Stimulated activated naive CD8-positive, alpha-beta T cell treated with anti-CD3 and anti-CD28 coated beads, Interleukin-15, Interleukin-2, amounts not matched to agents 100 U/mL and 50 U/mL, for 24 hours (primary cell): ENCODE results near the gene EPHA6.
"Not testable (repeated sequence)": the region's sequence is repeated elsewhere in the genome, so short reads cannot be mapped to it uniquely, and the experiment has no call there.

Source experiments
- ATAC-seq: fragments of 150-1000 bp; cut with Tn5 transposase; one replicate; pipeline ENCODE4 v1.10.0; 2021
- DNase-seq: peaks from one replicate; pipeline ENCODE4 v3.0.0; 2021

EPHA6 gene

GRCh38 chr3:97470481-97470880 lies 656.1 kb downstream of the EPHA6 start:
- no peak for ATAC-seq
- DNase-seq: no peak

GRCh38 chr3:97479740-97480139 lies 665.3 kb downstream of the EPHA6 start:
- ATAC-seq: no peak
- no peak for DNase-seq

- ATAC-seq, DNase-seq: not testable (repeated sequence)
Observed at GRCh38 chr3:97480696-97481289, 666.4 kb downstream of the EPHA6 start.

- DNase-seq (no peak), ATAC-seq (peak; percentile 46)
Observed at GRCh38 chr3:97481416-97481815, 667.0 kb downstream of the EPHA6 start.

- no peak for ATAC-seq
- no peak for DNase-seq
Observed at GRCh38 chr3:97485206-97485605, 670.8 kb downstream of the EPHA6 start.

- ATAC-seq: no peak
Observed at GRCh38 chr3:97487587-97487986, 673.2 kb downstream of the EPHA6 start.

GRCh38 chr3:97488741-97489140 lies 674.3 kb downstream of the EPHA6 start:
- DNase-seq: no peak
- ATAC-seq: no peak

More at GRCh38 chr3:97487587-97487986, 673.2 kb downstream of the EPHA6 start:
- DNase-seq: no peak

- ATAC-seq (no peak), DNase-seq (no peak)
Observed at GRCh38 chr3:97495896-97496295, 681.5 kb downstream of the EPHA6 start.

- ATAC-seq: no peak
- no peak for DNase-seq
Observed at GRCh38 chr3:97497138-97497537, 682.7 kb downstream of the EPHA6 start.

GRCh38 chr3:97504463-97504862 lies 690.1 kb downstream of the EPHA6 start:
- DNase-seq (no peak), ATAC-seq (no peak)

- DNase-seq (no peak), ATAC-seq (no peak)
Observed at GRCh38 chr3:97510795-97511194, 696.4 kb downstream of the EPHA6 start.

- no peak for DNase-seq
- no peak for ATAC-seq
Observed at GRCh38 chr3:97515076-97515475, 700.7 kb downstream of the EPHA6 start.

GRCh38 chr3:97530691-97531090 lies 716.3 kb downstream of the EPHA6 start:
- ATAC-seq (no peak), DNase-seq (no peak)

GRCh38 chr3:97547573-97547972 lies 733.2 kb downstream of the EPHA6 start:
- ATAC-seq: not testable (repeated sequence)

GRCh38 chr3:97550408-97550807 lies 736.0 kb downstream of the EPHA6 start:
- no peak for ATAC-seq
- DNase-seq: no peak

More at GRCh38 chr3:97547573-97547972, 733.2 kb downstream of the EPHA6 start:
- not testable (repeated sequence) for DNase-seq

GRCh38 chr3:97552186-97552585 lies 737.8 kb downstream of the EPHA6 start:
- no peak for DNase-seq
- no peak for ATAC-seq

- no peak for ATAC-seq
- no peak for DNase-seq
Observed at GRCh38 chr3:97575742-97576141, 761.3 kb downstream of the EPHA6 start.

GRCh38 chr3:97576221-97576620 lies 761.8 kb downstream of the EPHA6 start:
- DNase-seq (no peak), ATAC-seq (no peak)

GRCh38 chr3:97579365-97579764 lies 765.0 kb downstream of the EPHA6 start:
- DNase-seq (no peak), ATAC-seq (no peak)

- DNase-seq: no peak
- no peak for ATAC-seq
Observed at GRCh38 chr3:97610626-97611025, 796.2 kb downstream of the EPHA6 start.

GRCh38 chr3:97612632-97613031 lies 798.2 kb downstream of the EPHA6 start:
- no peak for ATAC-seq
- no peak for DNase-seq

GRCh38 chr3:97613139-97613538 lies 798.7 kb downstream of the EPHA6 start:
- DNase-seq: no peak

GRCh38 chr3:97620514-97620913 lies 806.1 kb downstream of the EPHA6 start:
- ATAC-seq, DNase-seq: not testable (repeated sequence)

More at GRCh38 chr3:97613139-97613538, 798.7 kb downstream of the EPHA6 start:
- ATAC-seq: no peak

GRCh38 chr3:97636465-97636864 lies 822.1 kb downstream of the EPHA6 start:
- no peak for DNase-seq
- no peak for ATAC-seq

- ATAC-seq (no peak), DNase-seq (no peak)
Observed at GRCh38 chr3:97646932-97647331, 832.5 kb downstream of the EPHA6 start.
